Effector CD4-positive, alpha-beta T cell (primary cell): ENCODE measurements around the gene CHST2.
A peak's percentile ranks its signal among the peaks of the same experiment; 100 is the strongest.

Source experiments
- DNase-seq: peaks from one replicate; pipeline ENCODE4 v3.0.0-alpha.2; 2020

CHST2 gene

GRCh38 chr3:143099690-143100089 is 19.9 kb upstream of the CHST2 start:
- DNase-seq: no peak

- DNase-seq: no peak
Measured at GRCh38 chr3:143100451-143100850, 19.1 kb upstream of the CHST2 start.

- no peak for DNase-seq
Measured at GRCh38 chr3:143101792-143102381, 17.7 kb upstream of the CHST2 start.

DNA sequence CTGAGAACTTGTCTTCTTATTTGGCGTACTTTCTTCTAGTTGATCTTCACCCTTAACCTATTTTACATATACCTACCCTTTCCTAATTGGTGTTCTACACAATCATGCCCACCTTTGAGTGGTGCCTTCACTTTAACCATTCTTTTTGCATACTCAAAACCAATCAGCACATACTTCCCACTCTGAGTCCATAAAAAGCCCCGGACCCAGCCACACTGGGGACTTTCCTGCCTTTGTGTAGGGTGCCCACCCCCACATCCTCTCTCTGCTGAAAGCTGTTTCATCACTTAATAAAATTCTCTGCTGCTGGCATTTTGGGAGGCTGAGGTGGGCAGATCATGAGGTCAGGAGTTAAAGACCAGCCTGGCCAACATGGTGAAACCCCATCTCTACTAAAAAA is 15.9 kb upstream of the CHST2 start:
- no peak for DNase-seq

- DNase-seq: no peak
Measured at GRCh38 chr3:143105170-143105569, 14.4 kb upstream of the CHST2 start.

GRCh38 chr3:143109861-143110260 is 9.7 kb upstream of the CHST2 start:
- no peak for DNase-seq

DNA sequence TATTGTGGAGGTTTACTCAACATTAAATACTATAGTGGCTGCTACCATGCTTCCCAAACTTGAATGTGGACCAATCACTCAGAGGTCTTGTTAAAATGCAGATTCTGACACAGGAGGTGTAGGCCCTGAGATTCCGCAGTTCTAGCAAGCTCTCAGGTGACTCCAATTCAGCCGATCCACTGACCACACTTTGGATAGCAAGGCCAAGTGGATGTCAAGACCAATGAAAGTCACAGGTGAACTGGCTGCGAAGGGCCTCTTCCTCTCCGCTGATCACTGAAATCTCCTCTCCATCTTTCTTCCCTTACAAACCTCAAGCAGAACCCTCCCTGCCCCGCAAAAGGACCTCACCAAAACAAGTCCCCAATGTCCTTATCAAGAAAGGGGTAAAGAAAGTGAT is 9.2 kb upstream of the CHST2 start:
- DNase-seq: no peak

- DNase-seq: no peak
Measured at GRCh38 chr3:143118630-143119008, 952 bp upstream of the CHST2 start.

- DNase-seq: peak; percentile 18
Measured at GRCh38 chr3:143119974-143120715, 574 bp downstream of the CHST2 start.

DNA sequence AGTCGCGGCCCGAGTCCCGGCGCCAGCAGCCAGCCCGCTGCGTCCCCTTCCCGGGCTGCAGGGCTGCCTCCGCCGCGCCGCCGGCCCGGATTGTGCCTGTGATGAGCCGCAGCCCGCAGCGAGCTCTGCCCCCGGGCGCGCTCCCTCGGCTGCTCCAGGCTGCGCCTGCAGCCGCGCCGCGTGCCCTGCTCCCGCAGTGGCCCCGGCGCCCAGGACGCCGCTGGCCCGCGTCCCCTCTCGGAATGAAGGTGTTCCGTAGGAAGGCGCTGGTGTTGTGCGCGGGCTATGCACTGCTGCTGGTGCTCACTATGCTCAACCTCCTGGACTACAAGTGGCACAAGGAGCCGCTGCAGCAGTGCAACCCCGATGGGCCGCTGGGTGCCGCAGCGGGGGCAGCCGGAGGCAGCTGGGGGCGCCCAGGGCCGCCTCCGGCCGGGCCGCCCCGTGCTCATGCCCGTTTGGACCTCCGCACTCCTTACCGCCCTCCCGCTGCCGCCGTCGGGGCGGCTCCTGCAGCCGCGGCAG is 1.2 kb downstream of the CHST2 start:
- DNase-seq: peak; percentile 16

DNA sequence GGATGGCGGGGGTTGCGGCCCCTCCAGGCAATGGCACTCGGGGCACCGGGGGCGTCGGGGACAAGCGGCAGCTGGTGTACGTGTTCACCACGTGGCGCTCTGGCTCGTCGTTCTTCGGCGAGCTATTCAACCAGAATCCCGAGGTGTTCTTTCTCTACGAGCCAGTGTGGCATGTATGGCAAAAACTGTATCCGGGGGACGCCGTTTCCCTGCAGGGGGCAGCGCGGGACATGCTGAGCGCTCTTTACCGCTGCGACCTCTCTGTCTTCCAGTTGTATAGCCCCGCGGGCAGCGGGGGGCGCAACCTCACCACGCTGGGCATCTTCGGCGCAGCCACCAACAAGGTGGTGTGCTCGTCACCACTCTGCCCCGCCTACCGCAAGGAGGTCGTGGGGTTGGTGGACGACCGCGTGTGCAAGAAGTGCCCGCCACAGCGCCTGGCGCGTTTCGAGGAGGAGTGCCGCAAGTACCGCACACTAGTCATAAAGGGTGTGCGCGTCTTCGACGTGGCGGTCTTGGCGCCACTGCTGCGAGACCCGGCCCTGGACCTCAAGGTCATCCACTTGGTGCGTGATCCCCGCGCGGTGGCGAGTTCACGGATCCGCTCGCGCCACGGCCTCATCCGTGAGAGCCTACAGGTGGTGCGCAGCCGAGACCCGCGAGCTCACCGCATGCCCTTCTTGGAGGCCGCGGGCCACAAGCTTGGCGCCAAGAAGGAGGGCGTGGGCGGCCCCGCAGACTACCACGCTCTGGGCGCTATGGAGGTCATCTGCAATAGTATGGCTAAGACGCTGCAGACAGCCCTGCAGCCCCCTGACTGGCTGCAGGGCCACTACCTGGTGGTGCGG is 1.9 kb downstream of the CHST2 start:
- peak; percentile 45 for DNase-seq

DNA sequence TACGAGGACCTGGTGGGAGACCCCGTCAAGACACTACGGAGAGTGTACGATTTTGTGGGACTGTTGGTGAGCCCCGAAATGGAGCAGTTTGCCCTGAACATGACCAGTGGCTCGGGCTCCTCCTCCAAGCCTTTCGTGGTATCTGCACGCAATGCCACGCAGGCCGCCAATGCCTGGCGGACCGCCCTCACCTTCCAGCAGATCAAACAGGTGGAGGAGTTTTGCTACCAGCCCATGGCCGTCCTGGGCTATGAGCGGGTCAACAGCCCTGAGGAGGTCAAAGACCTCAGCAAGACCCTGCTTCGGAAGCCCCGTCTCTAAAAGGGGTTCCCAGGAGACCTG is 2.5 kb downstream of the CHST2 start:
- no peak for DNase-seq

- no peak for DNase-seq
Measured at GRCh38 chr3:143122608-143123352, 3.2 kb downstream of the CHST2 start.

DNA sequence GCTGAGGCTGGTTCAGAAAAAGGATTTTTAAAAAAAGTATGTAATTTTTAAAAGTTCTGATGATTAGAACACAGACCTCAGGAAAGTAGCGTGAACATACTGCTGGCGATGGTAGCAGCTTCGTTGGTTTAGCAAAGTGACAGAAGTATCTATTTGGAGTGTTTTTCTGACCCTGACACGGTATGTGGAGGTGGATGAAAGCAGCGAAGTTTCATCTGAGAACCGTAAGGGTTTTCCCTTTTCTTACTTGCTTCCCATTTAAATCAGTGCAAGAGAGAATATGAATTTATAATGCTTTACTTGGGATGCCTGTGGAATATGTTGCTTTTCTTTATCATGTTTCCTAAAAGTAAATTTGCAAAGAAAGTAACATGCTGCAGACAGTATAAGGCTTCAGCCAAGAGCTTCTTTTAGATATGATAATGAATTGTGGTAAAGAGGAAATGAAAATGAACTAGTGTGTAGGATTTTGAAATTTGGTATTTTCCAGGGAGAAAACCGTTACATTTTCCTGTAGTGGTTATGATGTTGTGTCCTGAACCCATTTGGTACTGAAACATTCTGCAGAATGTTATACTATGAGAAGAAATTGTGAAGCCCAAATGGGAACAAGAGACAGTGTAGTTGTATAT is 3.9 kb downstream of the CHST2 start:
- DNase-seq: no peak

- no peak for DNase-seq
Measured at GRCh38 chr3:143124601-143125520, 5.3 kb downstream of the CHST2 start.

GRCh38 chr3:143127801-143128200 is 8.2 kb downstream of the CHST2 start:
- DNase-seq: no peak

DNA sequence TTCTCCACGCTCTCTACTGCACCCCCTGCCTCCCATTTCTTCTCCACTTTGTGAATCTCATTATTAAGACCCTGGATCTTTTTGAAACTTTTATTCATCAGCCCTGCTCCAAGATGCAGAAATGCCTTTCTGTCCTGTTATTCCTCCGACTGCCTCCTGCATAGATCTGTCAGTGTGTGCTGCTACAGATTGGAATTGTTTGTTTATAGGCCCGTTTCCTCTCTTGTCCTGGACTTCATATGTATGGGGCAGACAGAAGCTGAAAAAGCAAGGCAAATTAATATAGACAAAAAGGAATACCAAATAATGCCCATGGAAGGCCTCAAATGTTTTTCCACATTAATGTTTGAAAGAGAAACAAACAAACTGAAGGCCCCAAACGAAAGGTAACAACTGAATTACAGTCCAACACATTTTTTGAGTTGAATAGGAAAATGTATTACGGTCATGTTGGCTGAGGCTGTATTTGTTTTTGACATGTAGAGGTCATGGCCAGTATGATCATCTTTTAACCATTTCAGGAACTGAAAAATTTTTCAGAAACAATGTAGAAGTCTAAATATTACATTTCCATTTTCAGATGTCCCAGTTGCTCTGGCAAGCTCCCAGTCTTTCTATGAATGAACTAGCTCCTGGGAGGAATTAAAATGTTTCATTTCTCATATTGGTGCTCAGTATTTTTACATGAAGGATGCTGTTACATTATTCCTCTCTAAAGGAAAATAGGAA is 8.8 kb downstream of the CHST2 start:
- no peak for DNase-seq

GRCh38 chr3:143132246-143132980 is 12.8 kb downstream of the CHST2 start:
- no peak for DNase-seq

GRCh38 chr3:143134471-143134870 is 14.9 kb downstream of the CHST2 start:
- no peak for DNase-seq

GRCh38 chr3:143135150-143135549 is 15.6 kb downstream of the CHST2 start:
- DNase-seq: no peak
